NCI-H1436 treated with DMSO at 0.1 percent for 48 hours (cell line): ENCODE data around the gene GAP43.

Experiments used
- DNase-seq: peaks from one replicate; lab custom pipeline; 2025; lab: John Stamatoyannopoulos, UW

Gene GAP43

GRCh38 chr3:115766587-115767482, 143.5 kb downstream of the GAP43 start:
- no peak for DNase-seq

GRCh38 chr3:115768661-115769060, 145.4 kb downstream of the GAP43 start:
- DNase-seq = no peak
